Panc1 (cell line): ENCODE measurements around the gene GAB1. TPM values are rescaled to one million over a fixed set of nuclear protein-coding genes. Genes with fewer than 3 reads are reported as not detected.

ENCODE experiments used
- ATAC-seq: fragments of 200-7000 bp; cut with Tn5 transposase; 2 replicates; pipeline ENCODE4 v1.9.1; 2020; ENCODE audit warnings: mild to moderate bottlenecking, moderate library complexity
- BruUV-seq: library from RNA; stranded (reverse); fragments of 400-500 nt; replicated peaks from 2 replicates; lab custom pipeline; 2021; lab: Mats Ljungman, UMichigan
- CTCF ChIA-PET: fragments of 300-600 bp; sonication (Branson Sonifier 250); formaldehyde crosslinking; loops from one replicate; lab custom pipeline; 2022; ENCODE audit warnings: antibody characterized with exemption; lab: Charles Lee
- POLR2A ChIA-PET: fragments of 300-600 bp; sonication (Branson Sonifier 250); formaldehyde crosslinking; loops from one replicate; lab custom pipeline; 2022; ENCODE audit warnings: antibody characterized with exemption; lab: Charles Lee
- DNase-seq: peaks from one replicate; pipeline ENCODE4 v3.0.0-alpha.2; 2010; ENCODE audit warnings: low read depth, low spot score
- H3K27ac ChIP-seq: 2 replicates; pipeline ENCODE4 v1.5.1; 2011; ENCODE audit warnings: mild to moderate bottlenecking, low read length, inconsistent platforms
- H3K27me3 ChIP-seq: fragments of 200-500 bp; sonication (Bioruptor generic); 2 replicates; pipeline ENCODE4 v1.6.0; 2014; ENCODE audit warnings: low read length, inconsistent platforms; ENCODE audit not compliant: control insufficient read depth, insufficient read depth
- H3K36me3 ChIP-seq: fragments of 200-500 bp; sonication (Bioruptor generic); 2 replicates; pipeline ENCODE4 v1.5.1; 2014; ENCODE audit warnings: inconsistent platforms, mild to moderate bottlenecking, low read length, moderate library complexity; ENCODE audit not compliant: control insufficient read depth, insufficient read depth
- H3K4me1 ChIP-seq: 2 replicates; pipeline ENCODE4 v1.5.1; 2011; ENCODE audit warnings: inconsistent platforms, mild to moderate bottlenecking, low read length, moderate library complexity; ENCODE audit not compliant: control insufficient read depth, insufficient read depth
- H3K4me3 ChIP-seq, 2 experiments: 2 replicates each; pipeline ENCODE4 v1.5.1; 2011 to 2012; ENCODE audit warnings: low read depth in 2 of 2, low read length in 2 of 2, mild to moderate bottlenecking in 2 of 2, inconsistent platforms in 1 of 2, moderate library complexity in 1 of 2
- H3K9me3 ChIP-seq: fragments of 200-500 bp; sonication (Bioruptor generic); 2 replicates; pipeline ENCODE4 v1.5.1; 2014; ENCODE audit warnings: low read depth, mild to moderate bottlenecking, inconsistent platforms, low read length, moderate library complexity; ENCODE audit not compliant: control insufficient read depth, insufficient read depth
- POLR2AphosphoS5 ChIP-seq: IDR thresholded peaks from 2 replicates; pipeline ENCODE4 v1.6.1; 2012; ENCODE audit warnings: mild to moderate bottlenecking, low read depth, low read length, moderate library complexity
- SIN3A ChIP-seq: IDR thresholded peaks from 2 replicates; pipeline ENCODE4 v1.6.1; 2012; ENCODE audit warnings: low read depth, mild to moderate bottlenecking, low read length, moderate library complexity, borderline replicate concordance; ENCODE audit not compliant: insufficient read depth
- TCF7L2 ChIP-seq: IDR thresholded peaks from 2 replicates; pipeline ENCODE4 v1.6.1; 2011; ENCODE audit warnings: mild to moderate bottlenecking, low read depth, low read length, inconsistent platforms
- in situ Hi-C: cut with HindIII; loops from 2 replicates; pipeline ENCODE4 v1.10.0; 2016; ENCODE audit warnings: low sequenced_read_pairs, low pct_unique_long_range_greater_than_20kb
- intact Hi-C: fragments of 100-400 bp; cut with micrococcal nuclease; formaldehyde crosslinking; loops from one replicate; pipeline ENCODE4 v1.10.0; 2022; ENCODE audit not compliant: unreplicated experiment
- total RNA-seq: library from RNA; stranded (reverse); gene quantifications from one replicate; pipeline ENCODE4 v1.2.1, GENCODE V29; 2021; ENCODE audit not compliant: unreplicated experiment
- TF ChIP-seq, protein P1 (sequence below): fragments of 450-650 bp; IDR thresholded peaks from 2 replicates; pipeline ENCODE4 v1.5.1; 2017; ENCODE audit warnings: mild to moderate bottlenecking
- TF ChIP-seq, protein P2 (sequence below), 2 experiments: IDR thresholded peaks; 2 replicates each; pipeline ENCODE4 v1.6.1; 2011 to 2012; ENCODE audit warnings: low read depth in 2 of 2, control low read depth in 1 of 2, low read length in 1 of 2, mild to moderate bottlenecking in 1 of 2, moderate library complexity in 1 of 2; ENCODE audit not compliant: insufficient read depth in 1 of 2

Gene GAB1
- total RNA-seq, 1 experiment from 2014 or later, result 2.8 TPM

DNA sequence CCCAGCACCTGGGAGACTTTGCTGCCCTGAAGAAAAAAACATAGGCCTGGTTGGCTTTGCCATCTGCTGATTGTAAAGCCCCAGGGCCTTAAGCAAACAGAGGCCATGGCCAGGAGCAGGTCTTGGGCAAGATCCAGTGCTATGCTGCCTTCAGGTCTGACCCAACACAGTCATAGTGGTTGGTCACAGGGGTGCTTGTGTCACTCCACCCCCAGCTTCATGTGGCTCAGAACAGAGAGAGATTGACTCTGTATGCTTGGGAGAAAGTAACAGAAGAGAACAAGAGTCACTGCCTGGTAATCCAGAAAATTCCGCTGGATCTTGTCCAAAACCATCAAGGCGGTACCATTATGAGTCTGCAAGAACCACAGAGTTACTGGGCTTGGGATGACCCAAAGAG lies 152.4 kb downstream of the GAB1 start:
- Histone ChIP-seq H3K9me3 (no peaks in the 10 kb centered on the region), H3K27me3 (no peaks in the 10 kb centered on the region), H3K27ac (no peak overlapping the region), H3K36me3 (no peaks in the 10 kb centered on the region), H3K4me1 (no peaks in the 10 kb centered on the region), H3K4me3 (no peak overlapping the region)
- in situ Hi-C loops, result no loop called here
- intact Hi-C loops, result no loop called here
- CTCF ChIA-PET, result no interaction called here
- TF ChIP-seq POLR2AphosphoS5, result no peak
- TF ChIP-seq TCF7L2, result no peak
- TF ChIP-seq, protein P1, sequence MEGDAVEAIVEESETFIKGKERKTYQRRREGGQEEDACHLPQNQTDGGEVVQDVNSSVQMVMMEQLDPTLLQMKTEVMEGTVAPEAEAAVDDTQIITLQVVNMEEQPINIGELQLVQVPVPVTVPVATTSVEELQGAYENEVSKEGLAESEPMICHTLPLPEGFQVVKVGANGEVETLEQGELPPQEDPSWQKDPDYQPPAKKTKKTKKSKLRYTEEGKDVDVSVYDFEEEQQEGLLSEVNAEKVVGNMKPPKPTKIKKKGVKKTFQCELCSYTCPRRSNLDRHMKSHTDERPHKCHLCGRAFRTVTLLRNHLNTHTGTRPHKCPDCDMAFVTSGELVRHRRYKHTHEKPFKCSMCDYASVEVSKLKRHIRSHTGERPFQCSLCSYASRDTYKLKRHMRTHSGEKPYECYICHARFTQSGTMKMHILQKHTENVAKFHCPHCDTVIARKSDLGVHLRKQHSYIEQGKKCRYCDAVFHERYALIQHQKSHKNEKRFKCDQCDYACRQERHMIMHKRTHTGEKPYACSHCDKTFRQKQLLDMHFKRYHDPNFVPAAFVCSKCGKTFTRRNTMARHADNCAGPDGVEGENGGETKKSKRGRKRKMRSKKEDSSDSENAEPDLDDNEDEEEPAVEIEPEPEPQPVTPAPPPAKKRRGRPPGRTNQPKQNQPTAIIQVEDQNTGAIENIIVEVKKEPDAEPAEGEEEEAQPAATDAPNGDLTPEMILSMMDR, result no peak
- TF ChIP-seq, protein P2, sequence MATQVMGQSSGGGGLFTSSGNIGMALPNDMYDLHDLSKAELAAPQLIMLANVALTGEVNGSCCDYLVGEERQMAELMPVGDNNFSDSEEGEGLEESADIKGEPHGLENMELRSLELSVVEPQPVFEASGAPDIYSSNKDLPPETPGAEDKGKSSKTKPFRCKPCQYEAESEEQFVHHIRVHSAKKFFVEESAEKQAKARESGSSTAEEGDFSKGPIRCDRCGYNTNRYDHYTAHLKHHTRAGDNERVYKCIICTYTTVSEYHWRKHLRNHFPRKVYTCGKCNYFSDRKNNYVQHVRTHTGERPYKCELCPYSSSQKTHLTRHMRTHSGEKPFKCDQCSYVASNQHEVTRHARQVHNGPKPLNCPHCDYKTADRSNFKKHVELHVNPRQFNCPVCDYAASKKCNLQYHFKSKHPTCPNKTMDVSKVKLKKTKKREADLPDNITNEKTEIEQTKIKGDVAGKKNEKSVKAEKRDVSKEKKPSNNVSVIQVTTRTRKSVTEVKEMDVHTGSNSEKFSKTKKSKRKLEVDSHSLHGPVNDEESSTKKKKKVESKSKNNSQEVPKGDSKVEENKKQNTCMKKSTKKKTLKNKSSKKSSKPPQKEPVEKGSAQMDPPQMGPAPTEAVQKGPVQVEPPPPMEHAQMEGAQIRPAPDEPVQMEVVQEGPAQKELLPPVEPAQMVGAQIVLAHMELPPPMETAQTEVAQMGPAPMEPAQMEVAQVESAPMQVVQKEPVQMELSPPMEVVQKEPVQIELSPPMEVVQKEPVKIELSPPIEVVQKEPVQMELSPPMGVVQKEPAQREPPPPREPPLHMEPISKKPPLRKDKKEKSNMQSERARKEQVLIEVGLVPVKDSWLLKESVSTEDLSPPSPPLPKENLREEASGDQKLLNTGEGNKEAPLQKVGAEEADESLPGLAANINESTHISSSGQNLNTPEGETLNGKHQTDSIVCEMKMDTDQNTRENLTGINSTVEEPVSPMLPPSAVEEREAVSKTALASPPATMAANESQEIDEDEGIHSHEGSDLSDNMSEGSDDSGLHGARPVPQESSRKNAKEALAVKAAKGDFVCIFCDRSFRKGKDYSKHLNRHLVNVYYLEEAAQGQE (IDR thresholded peaks at IDR 0.05; ENCODE audit: insufficient read depth in 1 of 2, low read depth in 2 of 2, low read length in 1 of 2), result no peak
- TF ChIP-seq SIN3A, result no peak
- ATAC-seq, result no peak
- no TSS peak for BruUV-seq
- no peak for DNase-seq
- POLR2A ChIA-PET, result no interaction called here

DNA sequence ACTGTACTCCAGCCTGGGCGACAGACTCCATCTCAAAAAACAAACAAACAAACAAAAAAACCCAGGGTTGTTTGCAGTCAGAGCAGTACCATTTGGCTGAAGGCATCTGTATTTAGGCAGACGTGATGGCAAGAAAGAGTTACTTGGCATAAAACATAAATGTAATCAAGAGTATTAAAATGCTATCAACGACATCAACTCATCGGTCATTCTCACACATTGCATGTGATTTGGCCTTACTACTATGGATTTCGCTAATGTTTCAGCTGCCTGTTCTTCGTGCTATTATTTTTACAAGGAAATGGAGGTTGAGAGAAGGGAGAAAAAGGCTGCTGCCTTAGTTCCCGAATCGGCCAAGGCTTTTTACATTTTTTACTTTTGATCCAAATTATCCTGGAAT lies 161.3 kb downstream of the GAB1 start:
- Histone ChIP-seq H3K4me3 (no peak overlapping the region), H3K27ac (no peak overlapping the region), H3K9me3 (no peaks in the 10 kb centered on the region), H3K4me1 (no peaks in the 10 kb centered on the region), H3K27me3 (no peaks in the 10 kb centered on the region), H3K36me3 (no peaks in the 10 kb centered on the region)
- in situ Hi-C loops (no loop called here), intact Hi-C loops (no loop called here)
- no TSS peak for BruUV-seq
- TF ChIP-seq, protein P2 (IDR thresholded peaks at IDR 0.05; ENCODE audit: insufficient read depth in 1 of 2, low read depth in 2 of 2, low read length in 1 of 2), result no peak
- DNase-seq, result no peak
- ChIA-PET POLR2A (no interaction called here), CTCF (no interaction called here)
- ATAC-seq, result no peak
